ENCODE results near the gene STAM.
"Not testable (repeated sequence)": the region's sequence is repeated elsewhere in the genome, so short reads cannot be mapped to it uniquely, and the experiment has no call there.

STAM gene

DNA sequence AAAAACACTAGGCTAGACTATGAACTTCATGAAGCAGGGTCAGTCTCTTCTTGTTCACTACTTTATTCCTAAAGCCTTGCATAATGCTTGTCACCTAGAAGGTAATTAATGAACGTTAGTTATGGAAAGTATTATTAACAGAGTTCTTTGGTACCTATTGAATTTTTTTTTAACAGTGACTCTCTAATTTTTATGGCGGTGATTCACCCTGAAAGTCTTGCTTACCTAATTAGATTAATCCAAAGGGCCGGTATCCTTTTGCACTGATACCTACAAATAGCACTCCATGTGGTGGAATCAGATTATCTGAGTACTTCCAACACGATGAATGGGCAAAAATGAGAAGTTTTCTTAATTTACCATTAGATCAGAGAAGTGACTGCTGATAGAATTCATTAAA lies 31.7 kb downstream of the STAM start:
- no peak for DNase-seq (ENCODE audit: low read depth in 3 of 3)

DNA sequence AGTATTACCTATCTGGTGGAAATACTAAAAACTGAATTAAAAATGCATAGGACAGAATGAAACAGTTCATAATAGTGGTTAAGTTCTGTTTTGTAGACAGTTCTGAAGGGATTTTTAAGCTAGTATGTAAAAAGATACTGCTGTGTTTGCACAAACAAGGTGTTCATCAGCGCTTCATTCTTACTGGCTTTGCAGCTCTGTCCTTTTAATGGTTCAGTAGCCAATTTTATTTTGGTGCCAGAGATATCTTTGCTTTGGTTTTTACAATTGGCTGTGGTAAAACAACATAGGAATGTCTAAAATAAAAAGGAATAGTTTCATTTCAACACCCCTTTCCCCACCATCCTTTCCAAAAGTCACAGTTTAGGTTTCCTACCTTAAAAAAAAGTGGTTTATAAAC lies 33.0 kb downstream of the STAM start:
- DNase-seq (ENCODE audit: low read depth in 3 of 3), result no peak

DNA sequence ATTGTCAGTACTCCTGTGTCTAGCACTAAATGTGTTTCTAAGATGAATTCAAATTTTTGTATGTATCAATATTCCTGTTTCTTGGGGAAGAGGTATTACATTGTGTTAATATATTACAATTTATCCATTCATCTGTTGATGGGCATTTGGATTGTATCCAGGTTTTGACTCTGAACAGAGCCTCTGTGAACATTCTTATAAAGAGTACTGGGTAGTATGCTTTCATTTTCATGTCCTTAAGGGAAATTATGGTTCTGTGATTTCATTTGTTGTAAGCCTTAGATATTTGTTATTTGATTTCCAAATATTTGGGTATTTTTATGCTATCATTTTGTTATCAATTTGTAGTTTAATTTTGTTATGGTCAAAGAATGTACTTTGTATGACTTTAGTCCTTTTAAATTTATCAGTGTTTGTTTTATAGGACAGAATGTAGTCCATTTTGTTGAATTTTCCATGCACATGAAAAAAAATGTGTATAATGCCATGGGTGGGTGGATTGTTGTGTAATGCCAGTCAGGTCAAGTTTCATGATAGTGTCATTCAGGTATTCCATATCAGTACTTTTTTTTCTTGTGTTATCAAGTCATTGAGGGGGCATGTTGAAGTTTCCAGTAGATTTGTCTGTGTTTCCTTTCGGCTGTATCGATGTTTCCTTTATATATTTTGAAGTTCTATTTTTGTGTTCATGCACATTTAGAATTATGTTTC lies 38.4 kb downstream of the STAM start:
- DNase-seq (ENCODE audit: low read depth in 3 of 3), result no peak

DNA sequence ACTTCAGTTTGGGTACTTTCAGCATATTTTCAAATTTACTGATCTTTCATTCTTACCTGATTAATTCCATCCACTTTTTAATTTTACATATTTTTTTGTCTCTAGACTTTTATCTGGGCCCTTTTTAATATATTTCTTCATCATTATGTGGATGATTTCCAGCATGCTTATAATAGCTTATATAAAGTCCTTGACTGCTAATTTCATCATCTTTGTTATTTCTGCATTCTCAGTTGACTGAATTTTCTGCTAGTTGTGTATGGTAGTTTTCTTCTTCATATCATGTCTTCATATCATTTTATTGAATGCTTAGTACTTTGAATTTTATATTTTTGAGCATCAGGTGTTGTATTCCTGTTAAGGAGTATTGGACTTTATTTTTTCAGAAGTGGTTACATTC lies 39.6 kb downstream of the STAM start:
- no peak for DNase-seq (ENCODE audit: low read depth in 3 of 3)

DNA sequence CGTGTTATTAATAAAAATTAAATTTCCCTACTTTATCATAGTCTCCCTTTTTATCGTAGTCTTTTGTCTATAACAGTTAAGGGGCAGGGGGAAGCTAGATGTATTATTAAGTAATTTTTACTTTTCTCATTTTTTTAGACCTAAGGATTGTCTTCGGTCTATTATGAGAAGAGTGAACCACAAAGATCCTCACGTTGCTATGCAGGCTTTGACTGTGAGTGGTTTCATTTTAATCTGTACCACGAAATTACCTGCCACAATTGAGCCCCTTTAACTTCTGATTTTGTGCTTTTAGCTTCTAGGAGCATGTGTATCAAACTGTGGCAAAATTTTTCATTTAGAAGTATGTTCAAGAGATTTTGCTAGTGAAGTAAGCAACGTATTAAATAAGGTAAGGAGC lies 40.6 kb downstream of the STAM start:
- DNase-seq (ENCODE audit: low read depth in 3 of 3), result no peak

DNA sequence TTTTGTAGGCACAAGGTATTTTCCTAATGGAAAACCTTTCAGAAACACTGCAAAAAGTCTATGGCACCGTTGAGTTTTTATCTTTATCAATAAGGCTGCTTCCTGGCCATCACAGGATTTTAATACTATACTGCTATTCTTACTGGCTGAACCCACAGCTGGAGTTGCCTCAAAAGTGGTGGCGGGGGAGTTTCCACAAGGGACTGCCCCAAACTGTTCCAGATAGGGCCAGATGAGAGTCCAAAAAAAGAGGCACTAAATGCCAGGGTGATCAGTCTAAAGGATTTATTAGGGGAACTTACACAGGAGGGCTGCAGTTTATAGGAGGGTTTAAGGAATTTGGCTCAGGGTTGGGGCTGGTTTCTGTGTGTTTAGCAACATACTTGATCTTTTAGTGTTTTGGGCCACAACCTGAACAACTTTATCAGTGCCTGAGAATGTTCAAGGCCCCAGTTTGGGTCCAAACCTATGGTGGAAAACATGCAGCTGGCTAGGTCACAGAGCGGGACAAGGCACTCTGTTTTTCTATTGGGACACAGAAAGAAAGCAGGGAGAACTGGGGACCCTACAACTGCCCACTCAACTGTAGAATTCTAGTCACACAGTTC lies 41.4 kb downstream of the STAM start:
- DNase-seq (ENCODE audit: low read depth in 3 of 3), result peak in 1 of 3 experiments; percentile 29

DNA sequence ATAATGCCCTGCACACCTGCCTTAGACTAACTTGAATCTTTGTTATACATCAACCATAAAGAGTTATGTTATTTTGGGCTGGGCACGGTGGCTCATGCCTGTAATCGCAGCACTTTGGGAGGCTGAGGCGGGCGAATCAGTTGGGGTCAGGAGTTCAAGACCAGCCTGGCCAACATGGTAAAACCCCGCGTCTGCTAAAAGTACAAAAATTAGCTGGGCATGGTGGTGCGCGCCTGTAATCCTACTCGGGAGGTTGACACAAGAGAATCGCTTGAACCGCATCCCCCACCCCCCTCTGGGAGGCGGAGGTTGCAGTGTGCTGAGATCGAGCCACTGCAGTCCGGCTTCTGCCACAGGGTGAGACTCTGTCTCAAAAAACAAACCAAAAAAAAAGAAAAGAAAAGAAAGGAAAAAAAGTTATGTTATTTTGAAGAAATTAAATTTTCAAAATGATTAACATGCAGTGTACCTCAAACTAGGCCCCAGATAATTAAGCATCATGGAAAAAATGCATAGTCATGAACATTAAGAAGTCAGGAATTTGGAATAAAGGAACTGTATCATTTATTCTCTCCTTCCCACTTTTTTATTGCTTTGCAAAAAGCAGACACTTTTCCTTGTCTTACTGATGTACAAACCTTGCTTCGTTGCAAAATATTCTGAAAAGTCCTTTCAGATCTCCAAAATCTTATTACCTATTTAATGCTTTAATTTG lies 43.3 kb downstream of the STAM start:
- no peak for DNase-seq (ENCODE audit: low read depth in 3 of 3)

DNA sequence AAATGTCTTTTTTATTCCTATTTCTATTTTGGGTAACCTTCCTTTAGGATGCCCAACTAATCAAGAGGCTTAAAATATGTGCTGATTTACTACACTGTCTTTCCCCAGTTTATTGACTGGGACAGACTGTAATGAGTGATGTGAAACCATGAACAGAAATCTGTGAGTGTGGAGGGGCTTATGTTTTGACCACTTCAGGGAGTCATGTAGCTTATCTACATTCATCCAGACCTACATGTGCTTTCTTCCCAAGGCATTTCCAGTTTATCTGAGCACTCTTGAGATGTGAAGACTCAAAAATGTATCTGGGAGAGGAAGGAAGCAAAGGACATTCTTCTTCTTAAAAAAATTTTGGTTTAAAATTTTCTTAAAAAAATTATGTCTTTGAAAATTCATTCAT lies 45.2 kb downstream of the STAM start:
- DNase-seq (ENCODE audit: low read depth in 3 of 3), result no peak

DNA sequence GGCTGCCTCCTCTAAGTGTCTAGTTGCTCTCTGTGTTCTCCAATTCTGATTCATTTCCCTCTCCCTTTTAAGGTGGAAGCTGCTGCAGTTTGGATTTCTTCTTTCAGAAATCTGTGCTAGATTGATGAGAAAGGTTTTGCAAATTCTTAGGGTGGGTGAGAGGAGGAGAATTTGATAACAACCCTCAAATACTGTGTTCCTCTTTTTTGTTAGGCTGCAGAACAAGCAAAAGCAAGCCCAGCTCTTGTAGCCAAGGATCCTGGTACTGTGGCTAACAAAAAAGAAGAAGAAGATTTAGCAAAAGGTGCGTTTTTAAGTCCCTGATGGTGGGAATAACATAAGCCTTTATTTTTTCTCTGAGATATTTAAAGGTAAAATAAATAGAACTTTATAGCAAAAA lies 49.1 kb downstream of the STAM start:
- no peak for DNase-seq (ENCODE audit: low read depth in 3 of 3)

DNA sequence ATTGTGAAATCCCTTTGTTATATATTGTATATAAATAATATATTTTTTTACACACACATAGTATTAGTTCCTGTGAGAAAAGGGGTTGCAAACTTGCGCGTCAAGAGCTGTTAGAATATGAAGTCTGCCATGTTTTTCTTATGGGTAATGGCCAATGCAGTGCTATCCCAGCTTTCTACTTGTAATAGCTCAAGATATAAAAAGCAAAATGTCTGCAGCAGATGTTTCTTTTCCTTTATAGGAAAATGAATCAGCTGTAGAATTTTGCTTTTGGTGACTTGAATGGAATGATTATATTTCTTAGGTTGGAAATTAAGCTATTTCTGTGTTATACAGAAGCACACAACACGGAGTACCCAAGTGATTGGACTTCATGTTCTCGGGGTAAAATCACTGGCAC lies 54.7 kb downstream of the STAM start:
- DNase-seq (ENCODE audit: low read depth in 3 of 3), result no peak

DNA sequence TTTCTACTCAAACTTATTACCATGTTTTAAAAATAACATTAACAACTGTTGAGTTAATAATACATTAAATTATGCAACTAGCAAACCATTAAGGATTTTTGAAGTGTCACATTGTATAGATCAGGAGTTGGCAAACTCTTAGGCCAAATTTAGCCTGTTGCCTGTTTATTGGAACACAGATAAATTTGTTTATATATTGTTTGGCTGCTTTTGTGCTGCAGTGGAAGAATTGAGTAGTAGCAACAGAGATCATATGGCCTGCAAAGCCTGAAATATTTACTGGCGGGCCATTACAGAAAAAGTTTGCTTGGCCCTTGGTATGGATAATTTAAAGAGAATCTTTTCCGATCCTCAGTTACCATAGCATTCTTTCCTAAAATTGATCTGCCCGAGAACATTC lies 57.4 kb downstream of the STAM start:
- no peak for DNase-seq (ENCODE audit: low read depth in 3 of 3)

DNA sequence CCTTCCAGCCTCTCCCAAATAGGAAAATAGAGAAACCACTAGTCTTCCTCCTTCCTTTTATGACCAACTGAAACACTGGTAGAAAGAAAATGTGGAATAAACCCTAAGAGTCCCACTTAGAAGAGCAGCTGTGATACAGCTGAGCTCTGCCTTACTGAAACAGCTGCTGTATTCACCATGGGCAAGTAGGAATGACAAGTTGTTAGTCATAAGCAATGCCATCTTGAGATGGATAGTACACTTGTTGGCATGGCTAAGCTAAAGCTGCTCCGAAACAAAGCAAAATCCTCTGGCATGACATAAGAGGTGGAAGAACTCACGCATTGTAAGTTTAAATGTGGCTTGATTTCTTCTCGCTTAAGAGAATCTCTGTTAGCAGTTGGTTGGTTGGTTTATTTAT lies 59.8 kb downstream of the STAM start:
- no peak for DNase-seq (ENCODE audit: low read depth in 3 of 3)

DNA sequence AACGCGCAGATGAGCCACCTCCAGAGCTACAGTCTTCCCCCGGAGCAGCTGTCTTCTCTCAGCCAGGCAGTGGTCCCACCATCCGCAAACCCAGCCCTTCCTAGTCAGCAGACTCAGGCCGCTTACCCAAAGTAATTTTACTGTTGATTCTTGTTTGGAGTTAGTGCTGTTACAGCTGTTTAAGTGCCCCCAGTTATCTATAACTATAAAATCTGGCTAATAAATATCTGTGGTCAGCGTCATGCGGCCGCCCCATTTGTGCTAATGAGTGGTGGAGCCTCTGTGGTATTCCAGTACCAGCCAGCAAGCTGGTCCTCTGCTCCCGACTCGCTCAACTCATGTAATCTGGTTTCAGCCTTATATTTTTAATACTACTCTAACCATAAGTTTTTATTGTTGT lies 64.9 kb downstream of the STAM start:
- no peak for DNase-seq (ENCODE audit: low read depth in 3 of 3)

DNA sequence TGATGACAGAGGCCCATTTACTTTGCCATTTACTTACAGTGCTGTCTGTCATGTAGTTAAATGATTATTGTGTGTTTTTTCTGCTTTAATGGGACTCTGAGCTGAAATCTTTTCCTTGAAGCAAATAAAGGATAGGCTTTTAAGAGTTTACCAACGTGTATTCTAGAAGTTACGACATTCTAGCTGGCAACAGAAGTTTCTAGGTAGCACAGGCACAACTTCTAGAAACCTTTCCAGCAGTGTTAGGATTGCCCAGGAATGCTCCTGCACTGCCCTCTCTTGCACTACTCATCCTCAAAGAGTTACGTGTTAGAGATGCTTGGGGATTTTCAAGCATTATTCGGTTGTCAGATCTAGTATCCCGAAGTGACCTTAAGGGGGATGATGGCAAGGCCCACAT lies 65.5 kb downstream of the STAM start:
- no peak for DNase-seq (ENCODE audit: low read depth in 3 of 3)

DNA sequence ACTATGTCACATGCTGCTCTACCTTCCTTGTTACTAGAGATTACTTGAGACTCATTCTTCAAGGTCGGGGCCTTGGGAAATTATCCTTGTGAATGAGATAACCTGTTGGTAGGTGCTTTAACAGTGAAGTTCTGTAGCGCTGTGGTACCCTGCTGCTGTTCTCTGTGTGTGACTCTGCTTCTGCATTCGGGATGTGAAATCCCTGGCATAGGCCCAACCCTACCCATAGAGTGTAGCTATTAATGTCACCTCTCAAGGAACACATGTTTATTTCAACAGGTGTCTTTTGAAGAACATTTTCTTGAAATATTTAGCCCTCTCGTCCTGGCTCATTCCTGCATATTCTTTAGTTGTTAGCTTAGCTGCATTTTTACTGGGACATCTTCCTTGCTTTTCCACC lies 66.2 kb downstream of the STAM start:
- DNase-seq (ENCODE audit: low read depth in 3 of 3), result no peak

DNA sequence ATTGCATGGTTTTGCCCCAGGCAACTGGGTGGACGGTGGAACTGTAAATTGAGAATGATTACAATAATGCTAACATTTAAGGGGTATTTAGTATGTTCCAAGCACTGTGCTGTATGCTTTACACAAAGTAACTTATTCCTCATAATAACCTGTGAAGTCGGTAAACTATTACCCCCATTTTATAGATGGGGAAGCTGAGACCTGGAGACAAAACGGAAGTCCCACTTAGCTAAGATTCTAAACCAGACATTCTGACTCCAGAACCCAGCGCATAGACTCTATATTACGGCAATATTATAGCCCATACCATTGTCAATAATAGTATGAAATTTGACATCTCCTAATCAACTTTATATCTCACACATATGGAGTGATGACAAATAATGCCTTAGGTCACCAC lies 68.1 kb downstream of the STAM start:
- DNase-seq (ENCODE audit: low read depth in 3 of 3), result no peak

DNA sequence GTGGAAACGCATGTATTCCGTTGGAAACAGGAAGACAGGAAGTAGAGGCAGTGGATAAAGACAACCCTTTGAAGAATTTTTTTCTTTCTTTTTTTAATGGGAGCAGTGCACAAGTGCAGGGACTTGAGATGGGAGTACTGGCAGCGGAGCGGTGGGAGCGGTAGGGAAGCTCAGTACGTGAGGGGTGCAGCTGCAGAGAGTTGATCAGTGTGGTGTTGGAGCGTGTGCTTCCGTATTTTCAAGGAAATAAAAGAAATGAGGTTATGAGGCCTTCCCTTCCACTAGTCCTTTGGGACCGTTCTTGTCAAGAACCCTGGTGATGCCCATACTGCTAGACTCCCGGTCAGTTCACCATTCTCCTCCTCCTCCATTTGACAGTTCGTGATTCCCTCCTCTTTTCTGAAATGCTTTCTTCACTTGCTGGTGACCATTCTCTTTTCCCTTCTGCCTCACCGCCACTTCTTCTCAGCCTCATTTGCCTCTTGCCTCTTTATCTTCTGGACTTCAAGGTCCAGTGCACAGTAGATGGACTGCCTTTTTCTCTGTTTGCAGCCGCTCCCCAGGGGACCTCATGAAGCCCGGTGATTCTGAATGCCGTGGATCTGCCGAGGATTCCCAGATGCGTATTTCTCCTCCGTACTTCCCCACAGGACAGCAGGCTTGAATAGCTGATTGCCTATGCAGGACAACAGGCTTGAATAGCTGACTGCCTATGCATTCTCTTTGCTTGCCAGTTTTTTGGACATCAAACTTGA lies 68.9 kb downstream of the STAM start:
- no peak for DNase-seq (ENCODE audit: low read depth in 3 of 3)

DNA sequence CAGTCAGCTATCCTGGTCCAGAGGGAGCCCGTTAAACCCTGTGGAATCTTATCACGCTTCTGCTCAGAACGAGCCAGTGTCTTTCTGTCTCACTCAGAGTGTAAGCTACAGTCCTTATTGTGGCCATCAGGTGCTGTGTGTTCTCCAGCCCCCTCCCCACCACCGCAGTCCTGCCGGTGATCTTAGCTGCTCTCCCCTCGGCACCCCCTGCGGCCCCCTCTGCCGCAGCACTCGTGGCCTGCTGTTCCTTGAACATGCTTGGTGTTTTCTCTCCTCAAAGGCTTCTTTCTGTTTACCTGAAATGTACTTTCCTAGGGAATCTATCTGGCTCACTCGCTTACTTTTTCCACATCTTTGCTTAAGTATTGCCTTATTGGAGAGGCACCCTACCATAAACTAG lies 69.8 kb downstream of the STAM start:
- no peak for DNase-seq (ENCODE audit: low read depth in 3 of 3)

DNA sequence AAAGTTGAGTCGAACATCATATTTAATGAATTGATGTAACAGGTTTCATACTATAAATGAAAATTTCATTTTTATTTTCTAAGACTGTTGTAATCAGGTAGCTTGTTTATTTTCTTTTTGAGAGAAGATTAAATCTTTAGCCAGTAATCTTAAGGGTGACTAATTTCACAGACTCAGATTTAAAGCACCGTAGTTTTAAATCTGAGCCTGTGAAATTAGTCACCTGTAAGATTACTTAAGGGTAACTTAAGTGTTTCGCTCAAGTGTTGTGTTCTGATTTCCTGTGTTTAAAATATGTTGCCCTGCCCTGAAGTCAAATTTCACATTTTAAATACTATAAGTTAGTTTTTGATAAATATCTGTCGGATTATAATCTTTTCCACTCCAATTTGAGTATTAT lies 72.2 kb downstream of the STAM start:
- no peak for DNase-seq (ENCODE audit: low read depth in 3 of 3)

DNA sequence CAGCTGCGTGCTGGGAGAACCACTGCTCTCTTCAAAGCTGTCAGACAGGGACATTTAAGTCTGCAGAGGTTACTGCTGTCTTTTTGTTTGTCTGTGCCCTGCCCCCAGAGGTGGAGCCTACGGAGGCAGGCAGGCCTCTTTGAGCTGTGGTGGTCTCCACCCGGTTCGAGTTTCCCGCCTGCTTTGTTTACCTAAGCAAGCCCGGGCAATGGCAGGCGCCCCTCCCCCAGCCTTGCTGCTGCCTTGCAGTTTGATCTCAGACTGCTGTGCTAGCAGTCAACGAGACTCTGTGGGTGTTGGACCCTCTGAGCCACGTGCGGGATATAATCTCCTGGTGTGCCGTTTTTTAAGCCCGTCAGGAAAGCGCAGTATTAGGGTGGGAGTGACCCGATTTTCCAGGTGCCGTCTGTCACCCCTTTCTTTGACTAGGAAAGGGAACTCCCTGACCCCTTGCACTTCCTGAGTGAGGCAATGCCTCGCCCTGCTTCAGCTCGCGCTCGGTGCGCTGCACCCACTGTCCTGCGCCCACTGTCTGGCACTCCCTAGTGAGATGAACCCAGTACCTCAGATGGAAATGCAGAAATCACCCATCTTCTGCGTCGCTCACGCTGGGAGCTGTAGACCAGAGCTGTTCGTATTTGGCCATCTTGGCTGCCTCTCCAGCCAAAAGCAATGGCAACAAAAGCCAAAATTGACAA lies 78.5 kb downstream of the STAM start:
- not testable (repeated sequence) for DNase-seq (ENCODE audit: low read depth in 3 of 3)

DNA sequence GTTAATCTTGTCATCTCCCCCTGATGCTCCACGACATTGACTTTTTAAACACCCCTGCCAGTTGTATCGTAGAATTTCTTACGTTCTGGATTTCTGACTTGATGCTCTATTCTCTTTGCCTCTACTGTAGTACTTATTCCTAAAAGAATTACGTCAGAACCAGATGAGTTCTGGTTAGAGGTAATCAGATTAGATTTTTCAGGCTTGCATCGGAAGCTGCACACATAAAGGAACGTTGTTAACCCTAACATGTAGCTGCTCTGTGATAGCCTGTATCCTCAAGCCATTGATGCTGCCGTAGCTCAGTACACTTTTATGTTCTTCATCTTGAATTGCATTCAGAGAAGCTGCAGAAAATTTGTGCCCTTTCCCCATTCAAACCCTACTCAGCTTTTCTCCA lies 81.8 kb downstream of the STAM start:
- no peak for DNase-seq (ENCODE audit: low read depth in 3 of 3)

DNA sequence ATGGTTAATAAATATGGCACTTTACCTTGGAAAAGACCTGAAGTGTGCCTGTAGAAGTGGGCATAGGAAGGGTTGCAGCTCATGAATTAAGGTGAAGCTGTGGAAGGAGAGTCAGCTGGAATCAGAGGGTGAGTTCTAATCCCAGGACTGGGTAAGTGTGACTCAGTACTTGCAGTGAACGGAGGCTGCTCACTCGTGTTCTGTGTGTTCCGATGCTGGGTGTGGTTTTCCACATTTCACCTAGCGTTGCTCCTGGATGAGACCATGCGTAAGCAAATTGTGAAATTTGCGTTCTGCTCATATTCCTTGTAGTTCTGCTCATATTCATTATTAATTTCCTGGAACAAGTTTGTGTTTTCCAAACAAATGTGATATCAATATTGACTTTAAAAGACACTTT lies 85.7 kb downstream of the STAM start:
- DNase-seq (ENCODE audit: low read depth in 3 of 3), result no peak
